Measurements from ENCODE around the gene KCND1.

The KCND1 gene

GRCh38 chrX:48975041-48975440 lies 3.4 kb upstream of the KCND1 start:
- FAIRE-seq (no peak), DNase-seq (ENCODE audit: low spot score) (no peak)

DNA sequence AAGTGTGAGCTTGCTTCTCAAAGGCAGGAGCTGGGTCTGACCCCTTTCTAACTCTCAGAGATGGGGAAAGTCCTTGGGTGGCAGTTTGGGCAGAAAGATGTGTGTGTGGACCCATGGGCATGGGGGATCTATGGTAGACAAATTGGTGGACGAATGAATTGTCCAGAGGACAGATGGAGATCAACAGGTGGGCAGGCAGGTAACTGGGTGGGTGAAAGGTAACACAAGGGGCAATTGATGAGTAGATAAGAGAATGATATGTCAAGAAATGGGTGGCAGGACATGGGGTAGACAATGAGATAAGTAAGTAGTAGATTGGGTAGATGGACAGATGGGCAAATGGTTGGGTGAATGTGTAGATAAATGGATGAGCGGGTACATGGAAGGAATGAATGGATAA lies 2.9 kb upstream of the KCND1 start:
- no peak for FAIRE-seq
- DNase-seq (ENCODE audit: low spot score) = no peak

GRCh38 chrX:48974033-48974432 lies 2.4 kb upstream of the KCND1 start:
- DNase-seq (ENCODE audit: low spot score) (no peak), FAIRE-seq (no peak)

DNA sequence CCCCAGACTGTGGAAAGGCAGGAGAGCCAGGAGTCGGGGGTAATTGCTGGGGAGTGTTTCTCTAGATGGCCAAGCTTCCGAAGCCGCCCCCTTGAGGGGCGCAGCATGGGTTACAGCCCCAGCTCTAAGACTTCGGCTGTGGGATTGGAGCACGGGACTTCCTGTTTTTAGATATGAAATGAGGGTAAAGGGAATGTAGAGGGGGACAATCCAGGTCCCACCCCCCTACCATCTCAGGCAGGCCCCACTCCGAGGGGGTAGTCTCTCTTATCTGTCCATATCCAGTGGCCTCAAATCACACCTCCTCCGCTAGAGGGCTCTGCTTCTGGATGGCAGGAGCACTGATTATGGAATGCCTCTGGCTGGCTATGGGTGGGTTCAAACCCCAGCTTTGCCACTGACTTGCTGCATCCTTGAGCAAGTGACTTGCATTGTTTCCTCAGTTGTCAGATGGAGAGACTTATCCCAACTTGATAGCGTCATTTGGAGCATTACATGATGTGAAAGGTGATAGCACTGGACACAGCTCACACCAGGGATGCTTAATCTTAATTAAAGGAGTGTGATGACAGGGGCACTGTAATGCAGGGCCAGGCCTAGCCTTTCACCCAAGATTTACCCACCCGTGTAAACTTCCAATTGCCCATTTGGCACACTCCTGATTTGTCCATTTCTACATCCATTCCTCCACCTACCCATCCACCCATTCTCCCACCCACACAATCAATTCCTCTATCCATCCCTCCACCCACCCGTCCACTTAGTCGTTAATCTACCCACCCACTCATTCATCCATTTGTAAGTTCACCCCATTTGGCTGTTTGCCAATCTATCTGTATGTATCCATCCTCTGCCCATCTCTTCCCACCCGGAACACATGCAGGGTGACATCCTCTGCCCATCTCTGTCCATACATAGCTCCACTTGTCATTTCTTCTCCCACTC lies 848 bp upstream of the KCND1 start:
- no peak for FAIRE-seq
- peak; percentile 48 for DNase-seq (ENCODE audit: low spot score)

GRCh38 chrX:48969471-48969870 lies 2.2 kb downstream of the KCND1 start:
- FAIRE-seq = no peak
- DNase-seq (ENCODE audit: low spot score) = no peak

GRCh38 chrX:48968377-48968776 lies 3.3 kb downstream of the KCND1 start:
- DNase-seq (ENCODE audit: low spot score) = no peak
- no peak for FAIRE-seq

DNA sequence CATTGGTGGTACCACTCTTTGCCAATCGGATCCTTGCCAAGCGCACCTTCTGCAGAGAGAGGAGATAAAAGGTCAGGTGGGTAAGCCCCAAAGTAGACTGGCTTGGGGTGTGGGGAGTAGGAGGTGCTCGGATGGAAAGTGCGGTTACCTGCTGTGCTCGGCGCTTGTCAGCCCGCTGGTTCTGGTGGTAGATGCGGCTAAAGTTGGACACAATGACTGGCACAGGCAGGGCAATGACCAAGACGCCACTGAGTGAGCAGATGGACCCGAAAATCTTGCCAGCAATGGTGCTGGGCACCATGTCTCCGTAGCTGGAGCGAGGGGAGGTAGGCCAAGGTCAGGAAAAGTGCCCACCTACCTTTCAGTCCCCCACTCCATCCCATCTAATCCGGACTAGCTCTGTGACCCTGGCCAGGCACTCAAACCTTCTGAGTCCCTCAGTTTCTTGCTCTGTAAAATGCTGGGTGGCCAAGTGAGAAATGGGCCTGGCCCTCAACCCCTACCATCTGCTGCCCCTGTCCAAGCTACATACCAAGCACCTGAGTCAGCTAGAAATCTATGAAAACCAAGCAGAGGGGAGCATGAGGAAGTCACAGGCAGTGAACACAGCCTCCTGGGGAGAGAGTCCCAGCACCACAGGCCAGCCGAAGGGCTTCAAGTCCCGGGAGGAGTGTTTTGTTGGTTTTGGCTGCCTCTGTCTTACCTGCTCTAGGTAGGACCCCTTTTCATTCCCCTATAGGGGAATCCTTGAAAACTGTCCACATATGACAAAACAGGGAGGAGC lies 4.7 kb downstream of the KCND1 start:
- FAIRE-seq (no peak), DNase-seq (ENCODE audit: low spot score) (peak; percentile 31)

- FAIRE-seq (no peak), DNase-seq (ENCODE audit: low spot score) (no peak)
Measured at GRCh38 chrX:48965959-48966358, 5.7 kb downstream of the KCND1 start.

DNA sequence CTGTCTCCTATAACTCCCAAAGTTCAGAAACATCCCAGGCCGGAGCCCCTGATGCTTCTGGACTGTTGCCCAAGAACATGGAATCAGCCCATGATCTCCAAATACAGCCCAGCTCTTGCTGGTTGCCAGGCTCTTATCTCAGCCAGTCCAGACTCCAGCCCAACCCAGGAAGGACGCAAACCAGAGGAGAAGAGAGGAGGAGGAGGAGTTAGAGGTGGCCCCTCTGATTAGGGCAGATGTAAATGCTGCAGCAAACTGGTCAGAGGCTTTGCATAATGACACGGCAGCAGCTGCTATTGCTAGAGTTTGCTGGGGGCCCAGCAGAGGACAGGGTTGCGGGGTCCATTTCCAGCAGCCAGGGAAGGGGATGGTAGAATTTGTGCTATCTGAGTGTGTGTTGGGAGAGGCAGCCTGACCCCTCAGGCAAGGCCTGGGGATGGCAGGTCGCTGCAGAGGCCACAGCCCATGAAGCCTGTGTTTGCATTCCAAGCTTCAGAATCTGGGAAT lies 10.0 kb downstream of the KCND1 start:
- FAIRE-seq (no peak), DNase-seq (ENCODE audit: low spot score) (no peak)

DNA sequence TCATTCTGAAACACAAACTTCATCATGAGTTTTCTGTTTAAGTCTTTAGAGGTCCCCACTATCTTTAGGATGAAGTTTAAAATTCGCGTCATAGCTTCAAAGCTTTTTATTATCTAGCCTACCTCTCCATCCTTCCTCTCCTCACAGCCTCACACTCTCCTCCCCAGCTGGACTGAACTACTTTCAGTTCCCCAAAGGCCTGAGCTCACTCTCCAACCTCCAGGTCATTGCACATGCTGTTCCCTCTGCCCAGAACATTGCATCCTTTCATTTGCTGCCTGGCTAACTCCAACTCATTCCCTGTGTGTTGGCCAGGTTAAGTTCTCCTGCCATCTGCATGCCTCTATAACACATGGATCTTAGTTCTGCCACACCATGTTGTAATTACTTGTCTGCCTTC lies 11.4 kb downstream of the KCND1 start:
- FAIRE-seq (no peak), DNase-seq (ENCODE audit: low spot score) (no peak)

GRCh38 chrX:48958635-48959094 lies 13.0 kb downstream of the KCND1 start:
- FAIRE-seq (no peak), DNase-seq (ENCODE audit: low spot score) (no peak)

- peak; percentile 97 for DNase-seq (ENCODE audit: low spot score)
- FAIRE-seq = peak; percentile 95
Measured at GRCh38 chrX:48957827-48958634, 13.6 kb downstream of the KCND1 start.

DNA sequence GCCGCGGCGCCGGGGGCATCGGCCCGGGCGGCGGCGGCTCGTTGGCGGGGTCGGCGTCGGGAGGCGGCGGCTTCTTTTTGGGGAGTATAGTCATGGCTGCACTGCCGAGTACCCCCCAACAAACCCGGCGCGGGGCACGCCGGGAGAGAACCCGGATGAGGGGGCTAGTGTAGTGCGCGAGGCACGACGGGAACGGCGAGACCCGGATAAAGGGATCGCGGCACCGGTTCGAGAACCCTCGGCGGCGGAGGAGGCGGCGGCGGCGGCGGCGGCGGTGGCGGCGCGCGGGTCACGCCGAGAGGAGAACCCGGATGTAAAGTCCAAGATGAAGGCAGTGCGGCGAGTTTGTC lies 14.2 kb downstream of the KCND1 start, which contains the start of gene OTUD5:
Gene OTUD5, minus strand, starts transcription at position 131 of the 350 bp plus-strand sequence. Its CDS starts 37 bp downstream, at position 94.
- DNase-seq (ENCODE audit: low spot score) (peak; percentile 72), FAIRE-seq (no peak)

- FAIRE-seq (no peak), DNase-seq (ENCODE audit: low spot score) (no peak)
Measured at GRCh38 chrX:48956728-48957414, 14.8 kb downstream of the KCND1 start.

DNA sequence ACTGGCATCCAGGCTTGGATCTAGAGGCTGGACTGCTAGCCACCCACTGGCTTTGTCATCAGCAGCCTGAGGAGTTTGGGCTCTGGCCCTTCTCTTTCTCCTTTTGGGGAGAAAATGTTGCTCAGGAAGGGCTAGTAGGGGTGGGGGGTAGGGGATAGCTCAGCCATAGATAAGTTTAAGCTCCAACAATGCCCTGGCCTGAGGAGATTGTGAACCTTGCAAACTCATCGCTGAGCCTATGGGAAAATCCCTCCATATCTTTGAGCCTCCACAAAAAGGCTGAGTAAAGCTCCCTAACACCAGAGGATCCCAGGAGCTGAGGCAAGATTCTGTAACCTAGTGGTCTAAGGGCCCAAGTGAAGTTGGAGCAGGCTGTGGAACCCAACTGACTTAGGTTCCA lies 23.1 kb downstream of the KCND1 start:
- FAIRE-seq (no peak), DNase-seq (ENCODE audit: low spot score) (no peak)

- FAIRE-seq (no peak), DNase-seq (ENCODE audit: low spot score) (peak; percentile 62)
Measured at GRCh38 chrX:48945517-48946348, 25.9 kb downstream of the KCND1 start.

- no peak for FAIRE-seq
- no peak for DNase-seq (ENCODE audit: low spot score)
Measured at GRCh38 chrX:48942895-48943294, 28.7 kb downstream of the KCND1 start.

DNA sequence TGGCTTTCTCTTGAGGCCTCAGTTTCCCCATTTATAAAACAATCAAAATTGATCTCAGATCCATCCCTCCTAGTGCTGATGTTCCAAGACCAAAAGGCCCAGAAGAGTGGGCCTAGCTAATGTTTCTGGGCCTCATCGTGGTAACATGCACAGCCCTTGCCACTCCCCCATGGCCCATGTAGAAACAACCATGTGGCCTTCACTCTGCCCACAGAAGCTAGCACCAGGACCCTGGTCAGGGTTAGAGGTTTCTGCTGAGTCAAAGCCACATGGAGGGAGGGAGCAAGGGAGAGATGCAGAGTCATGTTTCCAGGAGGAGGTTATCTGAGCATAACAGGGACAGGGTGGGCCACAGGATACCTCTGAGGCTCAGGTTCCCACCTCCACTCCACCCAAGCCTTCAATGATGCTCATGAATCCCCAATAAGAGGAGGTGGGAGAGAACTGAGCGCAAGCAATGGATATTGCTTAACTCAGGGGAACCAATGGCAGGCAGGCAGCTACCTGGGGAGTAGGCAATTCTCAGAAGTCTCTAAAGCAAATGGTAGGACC lies 31.2 kb downstream of the KCND1 start:
- FAIRE-seq = no peak
- no peak for DNase-seq (ENCODE audit: low spot score)

DNA sequence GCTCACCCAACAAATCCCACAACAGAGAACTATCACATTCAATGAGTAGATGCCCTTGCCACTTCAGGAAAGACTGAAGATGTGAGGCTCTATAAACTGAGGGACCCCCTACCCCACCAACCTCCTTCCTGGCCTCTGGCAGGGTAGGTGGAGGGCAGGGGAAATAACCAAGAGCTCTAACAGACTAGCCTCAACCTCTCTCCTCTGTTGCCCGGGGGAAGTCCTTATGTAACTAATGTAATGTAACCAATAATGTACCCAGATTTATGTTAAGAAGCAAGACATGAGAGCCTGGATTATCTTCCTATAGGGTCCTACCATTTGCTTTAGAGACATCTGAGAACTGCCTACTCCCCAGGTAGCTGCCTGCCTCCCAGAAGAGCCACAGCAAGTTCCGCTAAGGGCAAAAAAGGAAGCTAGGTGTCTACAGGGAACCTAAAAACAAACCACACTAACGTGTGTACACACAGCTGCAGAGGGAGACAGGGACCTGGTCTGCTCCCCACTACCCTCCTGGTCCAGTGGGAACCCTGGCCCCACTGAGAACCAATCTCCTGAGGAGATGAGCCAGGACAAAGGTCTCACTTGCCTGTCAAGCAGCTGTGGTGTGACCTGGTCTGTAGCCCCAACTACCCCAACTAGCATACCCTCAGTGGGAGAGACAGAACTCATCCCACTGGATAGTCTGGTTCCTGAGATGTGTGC lies 32.0 kb downstream of the KCND1 start:
- no peak for DNase-seq (ENCODE audit: low spot score)
- no peak for FAIRE-seq
